PC-9 (cell line): ENCODE measurements around the gene TGIF1. TPM values are rescaled to one million over a fixed set of nuclear protein-coding genes. Genes with fewer than 3 reads are reported as not detected.

Experiments
- BruUV-seq: library from RNA; stranded (reverse); fragments of 400-500 nt; replicated peaks from 2 replicates; lab custom pipeline; 2021; lab: Mats Ljungman, UMichigan
- CTCF ChIA-PET: fragments of 300-600 bp; sonication (Branson Sonifier 250); formaldehyde crosslinking; loops from one replicate; lab custom pipeline; 2022; ENCODE audit warnings: antibody characterized with exemption; lab: Charles Lee
- POLR2A ChIA-PET: fragments of 300-600 bp; sonication (Branson Sonifier 250); formaldehyde crosslinking; loops from one replicate; lab custom pipeline; 2022; ENCODE audit warnings: antibody characterized with exemption; ENCODE audit not compliant: unreplicated experiment; lab: Charles Lee
- DNase-seq, 2 experiments: peaks; one replicate each; pipeline versions ENCODE4 v3.0.0 to v3.0.0-alpha.2; 2015 to 2022; ENCODE audit warnings: mixed read lengths in 1 of 2
- H2AFZ ChIP-seq: fragments of 200-600 bp; sonication (generic); 2 replicates; pipeline ENCODE4 v1.8.1; 2017; ENCODE audit warnings: antibody characterized with exemption
- H3F3A ChIP-seq: fragments of 200-600 bp; sonication (generic); 2 replicates; pipeline ENCODE4 v1.8.1; 2017; ENCODE audit warnings: antibody characterized with exemption, mild to moderate bottlenecking, low read depth; ENCODE audit not compliant: insufficient read depth
- H3K27ac ChIP-seq: fragments of 200-600 bp; sonication (generic); 2 replicates; pipeline ENCODE4 v1.6.1; 2016; ENCODE audit warnings: mixed run types
- H3K27me3 ChIP-seq: fragments of 200-600 bp; sonication (generic); 2 replicates; pipeline ENCODE4 v1.6.1; 2016; ENCODE audit warnings: low read depth, mixed run types; ENCODE audit not compliant: insufficient read depth
- H3K36me3 ChIP-seq: fragments of 200-600 bp; sonication (generic); 2 replicates; pipeline ENCODE4 v1.6.1; 2016; ENCODE audit warnings: low read depth, mixed run types
- H3K4me1 ChIP-seq: fragments of 200-600 bp; sonication (generic); replicated peaks from 2 replicates; pipeline ENCODE4 v1.6.1; 2016; ENCODE audit warnings: mixed run types; ENCODE audit not compliant: insufficient read depth
- H3K4me2 ChIP-seq: fragments of 200-600 bp; sonication (generic); 2 replicates; pipeline ENCODE4 v1.6.1; 2017; ENCODE audit warnings: mixed run types
- H3K4me3 ChIP-seq: fragments of 200-600 bp; sonication (generic); 2 replicates; pipeline ENCODE4 v1.6.1; 2016; ENCODE audit warnings: mixed run types
- H3K79me2 ChIP-seq: fragments of 200-600 bp; sonication (generic); 2 replicates; pipeline ENCODE4 v1.6.1; 2017; ENCODE audit warnings: low read depth, mixed run types
- H3K9me2 ChIP-seq: fragments of 200-600 bp; sonication (generic); 2 replicates; pipeline ENCODE4 v1.8.1; 2017; ENCODE audit warnings: mild to moderate bottlenecking; ENCODE audit not compliant: insufficient read depth
- H3K9me3 ChIP-seq: fragments of 200-600 bp; sonication (generic); 2 replicates; pipeline ENCODE4 v1.8.1; 2016; ENCODE audit warnings: low read depth; ENCODE audit not compliant: insufficient read depth
- H4K20me1 ChIP-seq: fragments of 200-600 bp; sonication (generic); 2 replicates; pipeline ENCODE4 v1.8.1; 2017; ENCODE audit not compliant: insufficient read depth
- CTCF ChIP-seq: fragments of 200-600 bp; sonication (generic); conservative IDR thresholded peaks from 2 replicates; pipeline ENCODE4 v1.6.1; 2017; ENCODE audit warnings: mixed run types, antibody characterized with exemption, mild to moderate bottlenecking, moderate library complexity
- EZH2 ChIP-seq: fragments of 200-600 bp; sonication (generic); IDR thresholded peaks from 2 replicates; pipeline ENCODE4 v1.8.0; 2017; ENCODE audit warnings: antibody characterized with exemption, low read depth
- intact Hi-C: fragments of 100-400 bp; cut with micrococcal nuclease; formaldehyde crosslinking; loops from one replicate; pipeline ENCODE4 v1.10.0; 2022; ENCODE audit not compliant: unreplicated experiment
- total RNA-seq: library from RNA; stranded (reverse); gene quantifications from 2 replicates; pipeline ENCODE4 v1.2.3, GENCODE V29; 2021

Gene TGIF1
- total RNA-seq, 1 experiment from 2014 or later: 203 TPM

- Histone ChIP-seq H4K20me1 (no peaks in the 10 kb centered on the region), H3K27me3 (no peaks in the 10 kb centered on the region), H3K36me3 (no peaks in the 10 kb centered on the region), H3K9me2 (no peaks in the 10 kb centered on the region), H3K79me2 (no peaks in the 10 kb centered on the region), H3F3A (no peaks in the 10 kb centered on the region; the same call in 1 of the 2 replicates), H3K9me3 (no peaks in the 10 kb centered on the region), H3K27ac (no peak overlapping the region), H3K4me1 (no peaks in the 10 kb centered on the region), H2AFZ (no peak overlapping the region), H3K4me3 (no peak overlapping the region), H3K4me2 (no peak overlapping the region)
- POLR2A ChIA-PET: interaction anchor here (0.8 kb wide), 1 partner anchor 98 kb away, joined by 36 read pairs; no protein-coding TSS in a partner anchor
- DNase-seq: no peak
- intact Hi-C loops: no loop called here
- TF ChIP-seq EZH2: no peak
- TF ChIP-seq CTCF: no peak
- BruUV-seq: no TSS peak
- CTCF ChIA-PET: no interaction called here
These were observed 35.5 kb downstream of the TGIF1 start for GRCh38 chr18:3485153-3486149.

GRCh38 chr18:3486512-3486911 lies 36.5 kb downstream of the TGIF1 start:
- TF ChIP-seq CTCF (no peak), EZH2 (no peak)
- no TSS peak for BruUV-seq
- intact Hi-C loops: no loop called here
- H3K9me2 ChIP-seq: no peaks in the 10 kb centered on the region
- DNase-seq: no peak
- H3K27me3 ChIP-seq: no peaks in the 10 kb centered on the region
- no peak overlapping the region for H3K27ac ChIP-seq
- no peaks in the 10 kb centered on the region for H3K36me3 ChIP-seq
- no peak overlapping the region for H3K4me2 ChIP-seq
- no peaks in the 10 kb centered on the region for H3K4me1 ChIP-seq
- H3K9me3 ChIP-seq: no peaks in the 10 kb centered on the region
- no peaks in the 10 kb centered on the region for H3K79me2 ChIP-seq
- H3F3A ChIP-seq: no peaks in the 10 kb centered on the region; the same call in 1 of the 2 replicates
- ChIA-PET CTCF (interaction anchor here (0.6 kb wide), 1 partner anchor 1033 kb away, joined by 3 read pairs; no protein-coding TSS in a partner anchor), POLR2A (no interaction called here)
- H2AFZ ChIP-seq: no peak overlapping the region
- H4K20me1 ChIP-seq: no peaks in the 10 kb centered on the region
- H3K4me3 ChIP-seq: no peak overlapping the region

GRCh38 chr18:3489462-3489861 lies 39.5 kb downstream of the TGIF1 start:
- Histone ChIP-seq H3K9me2 (no peaks in the 10 kb centered on the region), H2AFZ (no peak overlapping the region), H3K4me3 (no peak overlapping the region), H3K36me3 (no peaks in the 10 kb centered on the region), H3K79me2 (no peaks in the 10 kb centered on the region), H3K27ac (no peak overlapping the region), H3K4me2 (no peak overlapping the region), H3F3A (no peaks in the 10 kb centered on the region; the same call in 1 of the 2 replicates), H4K20me1 (no peaks in the 10 kb centered on the region), H3K4me1 (no peaks in the 10 kb centered on the region), H3K9me3 (no peaks in the 10 kb centered on the region), H3K27me3 (no peaks in the 10 kb centered on the region)
- ChIA-PET CTCF (no interaction called here), POLR2A (no interaction called here)
- DNase-seq: no peak
- TF ChIP-seq CTCF (no peak), EZH2 (no peak)
- intact Hi-C loops: no loop called here
- no TSS peak for BruUV-seq
